ENCODE measurements around the gene DMWD. TPM values are rescaled to one million over a fixed set of nuclear protein-coding genes. Genes with fewer than 3 reads are reported as not detected.
A peak's percentile ranks its signal among the peaks of the same experiment; 100 is the strongest.

The DMWD gene
- polyA plus RNA-seq, 1 donor = 57.6 TPM

DNA sequence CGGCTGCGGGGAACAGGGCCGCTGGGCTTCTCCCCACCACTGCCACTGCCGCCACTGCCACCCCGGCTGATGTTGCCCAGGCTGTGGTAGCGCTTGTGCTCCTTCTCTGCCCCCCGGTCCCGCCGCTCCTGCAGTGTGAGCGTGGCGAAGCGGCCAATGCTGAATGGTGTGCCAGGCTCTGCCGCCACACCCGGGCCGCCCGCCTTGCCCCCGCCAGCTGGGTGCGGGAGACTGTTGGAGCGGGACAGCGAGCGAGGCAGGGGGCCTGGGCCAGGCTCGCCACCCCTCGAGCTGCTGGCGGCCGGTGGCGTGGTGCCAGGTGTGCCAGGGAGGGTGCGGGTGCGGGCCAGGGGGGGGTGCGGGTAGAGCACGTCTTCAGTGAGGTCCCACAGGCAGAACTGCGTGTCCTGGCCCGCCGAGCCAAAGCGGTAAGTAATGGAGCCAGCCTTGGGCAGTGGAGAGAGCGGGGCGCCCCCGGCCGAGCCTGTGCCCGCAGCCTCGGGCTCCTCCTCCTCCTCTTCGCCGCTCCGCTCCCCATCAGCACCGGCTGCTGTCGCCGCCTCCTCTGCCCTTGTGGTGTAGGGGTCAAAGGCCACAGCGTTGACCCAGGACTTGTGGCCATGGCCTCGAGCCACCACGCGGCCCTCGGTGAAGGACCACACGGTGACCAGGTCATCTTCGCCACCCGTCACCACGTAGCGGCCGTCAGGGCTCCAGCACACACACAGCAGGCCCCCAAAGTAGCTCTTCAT, 6.7 kb downstream of the DMWD start:
- no peak for DNase-seq

DNA sequence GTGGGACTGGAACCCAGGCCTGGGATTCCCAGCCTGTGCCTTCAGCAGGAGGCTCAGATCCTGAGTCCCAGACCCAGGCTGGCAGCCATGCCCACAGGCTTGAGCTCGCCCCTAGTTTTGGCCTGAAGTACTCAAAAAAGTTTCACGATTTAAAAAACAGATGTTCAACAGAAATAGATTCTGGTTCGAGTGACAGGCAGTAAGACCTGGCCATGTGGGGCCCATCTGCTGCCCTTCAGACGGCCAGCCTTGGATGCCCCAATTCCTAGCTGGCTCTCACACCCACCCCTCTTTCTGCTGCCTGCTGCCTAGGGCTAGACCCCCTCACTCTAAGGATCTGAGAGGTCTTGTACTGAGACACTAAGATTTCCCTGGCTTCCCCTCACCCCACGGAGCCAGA, 7.5 kb downstream of the DMWD start:
- DNase-seq = no peak

DNA sequence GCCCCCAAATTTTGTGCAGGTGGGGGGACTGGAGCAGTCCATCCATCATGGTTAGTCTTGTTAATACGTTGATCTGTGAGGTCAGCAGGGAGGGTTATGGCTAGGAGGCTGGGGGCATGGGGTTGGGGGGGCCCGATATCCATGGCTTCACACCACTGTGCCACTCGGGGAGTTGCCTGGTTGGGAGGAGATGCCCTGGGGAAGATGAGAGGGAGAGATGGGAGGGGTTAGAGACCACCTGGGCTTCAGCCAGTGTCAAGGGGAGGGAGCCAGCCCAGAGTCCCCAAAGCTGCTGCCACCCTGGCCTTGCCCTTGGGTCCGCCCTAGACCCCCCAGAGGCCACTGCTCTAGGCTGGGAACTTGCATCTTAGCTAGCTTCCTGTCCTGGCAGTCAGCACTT, 8.5 kb downstream of the DMWD start:
- DNase-seq = no peak

DNA sequence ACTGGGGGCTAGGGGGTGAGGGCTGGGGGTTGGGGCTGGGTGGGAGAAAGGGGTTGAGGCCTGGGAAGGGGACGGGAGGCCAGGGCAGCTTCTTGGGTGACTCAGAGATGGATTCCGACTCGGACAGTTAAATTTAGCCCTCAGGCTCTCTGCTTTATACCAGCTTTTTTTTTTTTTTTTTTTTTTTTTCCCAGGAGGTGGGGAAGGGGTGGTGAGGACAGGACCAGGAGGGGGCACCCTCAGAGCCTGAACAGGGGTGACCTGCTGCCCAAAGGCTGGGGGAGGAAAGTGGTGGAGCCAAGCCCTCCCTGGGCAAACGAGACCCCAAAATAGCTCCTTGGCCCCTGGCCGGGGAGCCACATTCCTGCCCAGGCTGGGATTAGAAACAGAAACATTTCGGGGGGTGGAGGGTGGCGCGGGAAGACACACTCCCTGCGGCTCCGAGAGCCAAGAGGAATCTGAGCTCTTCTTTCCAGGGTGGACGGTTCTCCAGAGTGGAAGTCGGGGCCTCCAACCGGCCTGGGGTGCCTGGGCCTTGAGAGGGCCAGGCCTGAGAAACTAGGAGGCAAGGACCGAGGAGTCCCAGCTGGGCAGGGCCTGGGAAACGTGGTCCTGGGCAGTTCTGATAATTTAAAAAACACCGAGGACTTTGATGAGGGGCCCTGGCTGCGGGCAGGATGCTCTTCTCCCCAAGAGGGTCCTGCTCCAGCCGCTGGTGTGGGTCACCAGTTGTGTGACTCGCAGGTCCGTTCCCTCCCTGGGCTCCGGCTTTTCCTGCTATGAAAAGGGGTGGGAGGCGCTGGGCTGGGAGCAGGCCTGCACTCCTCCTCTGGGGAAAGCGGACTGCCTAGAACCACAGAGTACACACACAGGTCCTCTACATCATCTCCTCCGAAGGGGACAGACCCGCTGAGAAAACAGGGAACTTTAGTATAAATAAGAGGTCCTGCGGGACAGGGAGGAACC, 9.5 kb downstream of the DMWD start:
- DNase-seq = no peak

DNA sequence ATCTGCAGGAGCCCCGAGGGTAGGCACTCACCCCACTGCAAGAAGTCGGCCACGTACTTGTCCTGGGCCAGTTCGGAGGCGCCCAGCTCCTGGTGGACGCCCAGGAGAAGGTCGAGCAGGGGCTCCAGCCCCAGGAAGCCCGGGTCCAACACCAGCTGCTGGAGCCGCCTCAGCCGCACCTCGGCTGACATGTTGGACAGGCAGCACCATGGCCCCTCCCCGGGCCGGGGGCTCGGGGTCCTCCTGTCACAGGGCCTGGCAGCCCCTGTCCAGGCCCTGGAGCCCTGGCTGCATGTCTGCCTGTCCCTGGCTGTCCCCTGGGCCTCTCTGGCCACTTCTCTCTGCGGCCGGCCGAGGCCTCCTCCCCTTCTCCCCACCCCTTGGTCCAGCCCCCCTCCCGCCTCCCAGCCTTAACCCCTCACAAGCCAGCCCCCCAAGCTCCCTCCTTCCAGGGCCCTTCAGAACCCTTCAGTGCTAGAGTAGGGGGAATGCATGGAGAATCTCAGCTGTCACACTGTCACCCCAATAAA, 10.4 kb downstream of the DMWD start, which contains the start of gene DMPK:
Gene DMPK (minus strand): TSS at position 329 of the 530 bp plus-strand sequence. CDS start 138 bp downstream, at position 191.
- no peak for DNase-seq

DNA sequence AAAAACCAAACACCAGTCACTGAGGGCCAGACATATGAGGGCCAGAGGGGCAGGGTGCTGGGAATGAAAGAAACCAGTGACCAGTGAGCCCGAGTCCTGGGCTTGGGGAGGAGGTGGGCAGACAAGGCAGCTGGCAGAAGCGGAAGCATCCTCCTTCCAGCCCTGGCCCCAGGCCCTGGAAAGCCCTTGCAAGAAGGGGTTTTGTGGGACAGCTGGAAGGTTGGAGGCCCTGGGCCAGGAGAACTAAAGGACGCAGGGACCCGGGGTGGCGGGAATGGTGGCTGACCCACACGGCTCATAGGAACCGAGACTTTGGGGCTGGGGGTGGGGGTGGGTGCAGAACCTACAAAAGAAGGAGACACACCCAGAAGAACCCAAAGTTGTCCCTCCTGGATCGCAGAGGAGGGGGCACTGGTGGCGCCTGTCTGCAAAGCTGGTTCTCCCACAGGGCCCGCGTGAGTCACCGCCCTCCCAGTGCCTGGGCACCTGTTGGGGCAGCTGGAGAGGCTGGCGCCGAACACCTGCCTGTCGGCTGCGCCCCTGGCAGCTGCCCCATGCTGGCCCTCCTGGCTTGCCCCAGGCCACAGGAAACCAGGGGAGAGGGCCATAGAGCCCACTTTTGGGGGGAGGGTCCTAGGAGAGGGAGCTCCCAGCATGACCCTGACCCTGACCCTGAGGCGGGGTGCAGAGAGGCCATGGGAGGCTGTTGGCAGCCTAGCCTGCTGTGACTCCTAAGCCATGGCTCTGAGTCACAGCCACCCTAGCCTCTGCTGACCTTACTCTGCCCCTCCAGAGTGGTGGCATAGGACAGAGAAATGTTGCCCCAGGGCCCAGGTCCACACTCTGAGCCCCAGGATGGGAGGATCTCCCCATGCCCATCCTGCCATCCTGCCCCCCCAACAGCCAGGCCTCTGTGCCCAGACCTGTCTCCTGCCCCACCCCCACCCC, 11.2 kb downstream of the DMWD start:
- DNase-seq = no peak

DNA sequence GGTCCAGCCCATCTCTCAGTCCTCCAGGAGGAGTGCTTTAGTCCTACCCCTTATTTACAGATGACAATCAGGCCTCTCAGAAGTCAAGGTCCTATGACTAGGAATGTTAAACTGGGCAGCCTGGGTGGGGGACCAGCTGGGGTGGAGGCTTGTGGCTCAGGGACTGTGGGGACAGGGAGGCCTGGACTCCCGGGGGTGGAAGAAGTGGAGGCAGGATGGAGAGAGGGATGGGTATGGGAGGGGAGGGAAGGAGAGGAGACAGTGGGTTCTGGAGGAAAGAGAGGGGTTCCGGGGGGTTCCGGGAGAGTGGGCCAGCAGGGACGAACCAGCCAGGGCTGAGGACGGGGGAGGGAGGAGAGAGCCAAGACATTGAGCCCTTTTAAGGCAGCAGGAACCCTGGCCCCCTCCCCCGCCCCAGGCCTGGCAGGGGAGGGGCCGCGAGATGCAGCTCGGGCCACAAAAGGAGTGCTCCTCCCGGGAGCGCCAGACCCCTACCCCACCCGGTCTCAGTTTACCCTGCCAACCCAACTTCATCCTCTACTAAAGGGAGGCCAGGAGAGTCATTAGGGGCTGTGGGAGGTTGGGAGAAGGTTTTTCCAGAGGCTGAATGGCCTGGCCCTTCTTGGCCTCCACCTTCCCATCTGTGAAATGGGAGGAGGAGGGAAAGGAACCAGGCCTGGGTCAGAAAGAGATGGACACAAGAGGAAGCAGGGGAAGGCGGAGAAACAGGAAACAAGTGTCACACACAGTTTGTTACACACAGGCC, 12.0 kb downstream of the DMWD start:
- no peak for DNase-seq

DNA sequence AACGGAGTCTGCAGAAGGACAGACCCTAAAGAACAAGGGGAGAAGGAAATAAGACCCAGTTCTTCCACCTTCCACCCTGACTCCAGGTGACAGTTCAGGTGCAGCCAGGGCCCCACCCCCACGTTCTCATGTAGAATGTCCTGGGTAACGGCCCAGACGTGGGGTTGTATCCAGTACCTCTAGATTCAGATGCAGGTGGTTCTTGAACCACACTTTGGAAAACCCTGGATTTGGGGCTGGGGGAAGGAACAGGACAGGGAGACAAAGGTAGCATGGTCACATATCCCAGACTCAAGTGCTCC, 12.5 kb downstream of the DMWD start:
- DNase-seq = no peak

DNA sequence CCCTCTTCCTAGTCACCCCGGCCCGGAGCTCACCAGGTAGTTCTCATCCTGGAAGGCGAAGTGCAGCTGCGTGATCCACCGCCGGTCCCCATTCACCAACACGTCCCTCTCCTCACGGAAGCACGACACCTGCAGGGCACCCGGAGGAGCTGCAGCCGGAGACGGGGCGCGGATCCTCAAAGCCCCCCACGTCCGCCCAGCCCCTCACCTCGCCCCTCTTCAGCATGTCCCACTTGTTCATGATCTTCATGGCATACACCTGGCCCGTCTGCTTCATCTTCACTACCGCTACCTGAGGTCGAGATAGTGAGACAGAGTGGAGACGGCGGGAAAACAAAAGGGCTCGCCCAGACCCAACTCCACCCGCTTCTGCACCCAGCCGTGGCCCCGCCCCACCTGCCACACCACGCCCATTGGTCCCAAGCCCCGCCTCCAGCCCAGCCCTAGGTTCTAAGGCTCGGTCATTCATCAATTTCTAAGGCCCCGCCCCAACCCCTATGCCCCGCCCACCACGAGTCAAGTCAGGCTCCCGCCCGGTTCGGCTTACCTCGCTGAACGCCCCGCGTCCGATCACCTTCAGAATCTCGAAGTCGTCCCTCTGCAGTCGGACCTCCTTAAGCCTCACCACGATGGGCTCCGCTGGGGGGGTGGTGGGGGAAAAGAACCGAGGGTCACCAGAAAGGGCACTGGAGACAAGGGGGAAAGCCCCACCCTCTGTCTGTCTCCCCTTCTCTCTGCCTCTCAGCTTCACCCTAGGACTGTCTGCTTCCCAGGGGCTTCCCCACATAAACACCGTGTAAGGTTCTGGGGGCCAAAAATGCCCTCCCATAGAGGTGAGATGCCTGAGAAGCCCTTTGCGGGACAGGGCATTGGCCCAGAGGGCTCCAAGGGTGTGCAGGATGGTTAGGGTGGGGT, 13.2 kb downstream of the DMWD start:
- DNase-seq = no peak

DNA sequence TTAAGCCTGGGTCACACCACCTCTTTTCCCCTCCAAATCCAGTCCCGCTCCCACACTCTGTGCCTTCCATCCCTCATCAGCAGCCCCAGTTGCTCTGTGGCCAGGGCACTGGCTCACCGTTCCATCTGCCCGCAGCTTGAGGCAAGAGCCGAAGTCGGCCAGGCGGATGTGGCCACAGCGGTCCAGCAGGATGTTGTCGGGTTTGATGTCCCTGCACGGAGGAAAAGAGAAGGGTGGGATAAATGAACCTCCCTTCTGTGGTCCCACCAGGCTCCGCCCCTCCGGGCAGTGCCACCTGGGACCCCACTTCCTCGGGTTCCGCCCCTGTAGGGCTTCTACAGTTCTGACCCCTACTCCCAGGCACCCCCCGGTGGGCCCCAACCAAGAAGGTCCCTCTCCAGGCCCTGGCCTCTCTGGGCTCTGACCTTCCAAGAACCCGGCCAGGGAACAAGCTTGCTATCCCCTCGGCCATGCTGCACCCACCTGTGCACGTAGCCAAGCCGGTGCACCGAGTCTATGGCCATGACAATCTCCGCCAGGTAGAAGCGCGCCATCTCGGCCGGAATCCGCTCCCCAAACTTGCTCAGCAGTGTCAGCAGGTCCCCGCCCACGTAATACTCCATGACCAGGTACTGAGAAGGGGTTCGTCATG, 14.5 kb downstream of the DMWD start:
- no peak for DNase-seq

DNA sequence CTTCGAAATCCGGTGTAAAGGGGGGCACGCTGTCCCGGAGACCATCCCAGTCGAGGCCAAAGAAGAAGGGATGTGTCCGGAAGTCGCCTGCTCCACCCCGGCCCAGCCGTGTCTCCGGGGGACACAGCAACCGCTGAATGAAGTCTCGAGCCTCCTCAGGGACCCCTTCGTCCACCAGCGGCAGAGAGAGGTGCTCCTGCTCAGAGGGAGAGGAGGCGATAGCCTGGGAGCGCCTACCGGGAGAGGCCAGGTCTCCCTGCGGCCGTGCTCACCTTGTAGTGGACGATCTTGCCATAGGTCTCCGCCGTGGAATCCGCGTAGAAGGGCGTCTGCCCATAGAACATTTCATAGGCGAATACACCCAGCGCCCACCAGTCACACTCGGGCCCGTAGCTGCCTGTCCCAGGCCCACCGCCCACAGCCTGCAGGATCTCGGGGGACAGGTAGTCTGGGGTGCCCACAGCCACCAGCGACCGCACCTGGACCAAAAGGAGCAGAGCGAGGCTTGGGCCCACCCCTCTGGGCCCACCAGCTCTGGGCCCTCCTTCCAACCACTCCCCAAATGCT, 15.2 kb downstream of the DMWD start:
- no peak for DNase-seq

DNA sequence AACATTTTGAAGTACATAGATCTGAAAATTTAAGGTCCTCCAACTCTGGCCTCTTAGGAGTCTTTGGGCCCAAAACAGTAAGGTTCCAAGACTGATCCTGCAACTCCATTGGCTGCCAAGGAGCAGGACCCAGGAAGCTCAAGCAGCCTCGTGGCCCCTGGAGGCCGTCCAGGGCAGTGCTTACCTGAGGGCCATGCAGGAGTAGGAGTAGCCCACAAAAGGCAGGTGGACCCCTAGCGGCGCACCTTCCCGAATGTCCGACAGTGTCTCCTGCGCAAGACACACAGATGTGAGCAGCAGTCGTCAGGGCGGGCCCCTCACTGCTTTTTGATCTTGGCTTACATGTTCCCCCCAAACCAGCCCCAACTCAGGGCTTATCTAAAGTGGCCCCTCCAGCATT, 17.9 kb downstream of the DMWD start:
- DNase-seq = no peak

DNA sequence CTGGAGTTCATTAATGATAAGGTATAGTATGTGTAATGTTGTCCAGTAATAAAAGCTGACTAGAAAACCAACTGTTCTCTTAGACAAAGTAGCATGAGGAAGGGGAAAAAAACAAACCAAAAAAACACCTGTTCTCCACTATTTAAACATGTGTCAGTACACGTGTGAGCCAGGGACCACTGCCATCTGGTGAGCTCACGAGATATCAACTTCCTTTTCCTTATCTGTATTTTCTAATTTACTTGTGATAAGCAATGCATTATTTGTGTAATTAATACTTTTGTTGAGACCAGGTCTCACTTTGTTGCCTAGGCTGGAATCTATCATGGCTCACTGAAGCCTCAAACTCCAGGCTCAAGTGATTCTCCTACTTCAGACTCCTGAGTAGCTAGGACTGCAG, 19.3 kb downstream of the DMWD start:
- DNase-seq = no peak

DNA sequence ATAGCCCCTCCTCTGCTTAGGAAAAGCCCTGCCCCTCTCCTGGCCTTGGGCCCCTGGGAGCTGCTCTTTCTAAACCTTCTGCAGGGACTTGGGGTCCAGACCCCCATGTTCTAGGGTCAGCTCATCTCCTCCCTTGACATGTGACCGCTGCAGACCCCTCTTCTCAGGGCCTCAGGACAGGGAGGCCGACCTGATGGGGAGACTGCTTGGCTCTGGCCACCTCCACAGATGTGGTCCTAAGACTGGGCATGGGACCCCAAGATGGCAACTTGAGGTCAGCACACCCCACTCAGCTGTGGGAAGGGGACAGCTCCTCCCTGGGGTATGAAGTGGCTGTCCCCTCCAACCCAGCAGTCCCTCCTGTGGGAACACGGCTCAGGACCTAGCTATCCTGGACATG, 19.7 kb downstream of the DMWD start:
- no peak for DNase-seq

DNA sequence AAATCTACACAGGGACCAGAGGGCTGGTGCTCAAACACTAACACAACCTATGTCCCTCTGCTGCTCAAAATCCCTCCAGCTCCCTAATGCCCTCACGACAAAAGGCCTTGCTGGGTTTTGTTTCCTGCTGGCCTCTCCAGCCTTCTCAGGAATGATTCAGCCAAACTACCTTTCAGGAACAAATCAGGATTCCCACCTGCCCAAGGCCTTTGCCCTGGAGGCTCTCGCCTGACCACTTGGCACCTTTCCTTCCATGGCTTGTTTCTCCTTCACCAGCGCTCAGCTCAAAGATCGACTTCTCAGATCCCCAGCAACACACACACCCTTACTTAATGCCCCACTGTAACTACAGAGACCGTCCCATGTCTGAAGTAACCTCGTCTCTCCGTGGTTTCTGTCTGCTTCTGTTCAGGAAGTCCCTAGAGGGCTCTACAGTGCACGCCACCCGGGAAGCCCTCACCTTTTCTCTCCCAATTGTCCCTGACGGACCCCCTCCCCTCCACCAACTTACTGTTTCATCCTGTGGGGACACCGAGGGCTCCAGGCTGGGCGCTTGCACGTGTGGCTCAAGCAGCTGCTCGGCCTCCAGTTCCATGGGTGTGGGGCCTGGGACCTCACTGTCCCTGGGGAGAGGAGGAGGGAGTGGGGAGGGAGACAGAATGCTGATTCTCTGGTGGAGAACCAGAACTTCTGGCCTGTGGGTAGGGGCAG, 20.4 kb downstream of the DMWD start:
- no peak for DNase-seq

DNA sequence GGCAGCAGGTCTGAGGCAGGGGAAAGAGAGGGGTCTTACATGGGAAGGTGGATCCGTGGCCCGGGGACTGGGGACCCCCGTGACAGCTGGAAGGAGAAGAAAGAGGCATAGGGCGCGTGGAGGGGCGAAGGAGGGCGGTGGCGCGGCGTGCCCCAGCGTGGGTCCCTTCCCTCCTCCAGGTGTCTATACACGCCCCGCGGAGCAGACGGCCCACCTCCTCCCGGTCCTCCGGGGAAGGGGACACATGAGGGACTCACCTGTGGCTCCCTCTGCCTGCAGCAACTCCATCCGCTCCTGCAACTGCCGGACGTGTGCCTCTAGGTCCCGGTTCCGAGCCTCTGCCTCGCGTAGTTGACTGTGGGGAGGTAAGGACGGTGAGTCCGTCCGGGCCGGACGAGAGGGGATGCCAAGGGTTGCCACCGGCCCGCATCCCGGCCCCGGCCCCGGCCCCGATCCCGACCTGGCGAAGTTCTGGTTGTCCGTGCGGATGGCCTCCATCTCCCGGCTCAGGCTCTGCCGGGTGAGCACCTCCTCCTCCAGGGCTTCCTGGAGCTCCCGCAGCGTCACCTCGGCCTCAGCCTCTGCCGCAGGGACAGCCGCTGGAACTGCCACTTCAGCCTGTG, 21.2 kb downstream of the DMWD start:
- no peak for DNase-seq

DNA sequence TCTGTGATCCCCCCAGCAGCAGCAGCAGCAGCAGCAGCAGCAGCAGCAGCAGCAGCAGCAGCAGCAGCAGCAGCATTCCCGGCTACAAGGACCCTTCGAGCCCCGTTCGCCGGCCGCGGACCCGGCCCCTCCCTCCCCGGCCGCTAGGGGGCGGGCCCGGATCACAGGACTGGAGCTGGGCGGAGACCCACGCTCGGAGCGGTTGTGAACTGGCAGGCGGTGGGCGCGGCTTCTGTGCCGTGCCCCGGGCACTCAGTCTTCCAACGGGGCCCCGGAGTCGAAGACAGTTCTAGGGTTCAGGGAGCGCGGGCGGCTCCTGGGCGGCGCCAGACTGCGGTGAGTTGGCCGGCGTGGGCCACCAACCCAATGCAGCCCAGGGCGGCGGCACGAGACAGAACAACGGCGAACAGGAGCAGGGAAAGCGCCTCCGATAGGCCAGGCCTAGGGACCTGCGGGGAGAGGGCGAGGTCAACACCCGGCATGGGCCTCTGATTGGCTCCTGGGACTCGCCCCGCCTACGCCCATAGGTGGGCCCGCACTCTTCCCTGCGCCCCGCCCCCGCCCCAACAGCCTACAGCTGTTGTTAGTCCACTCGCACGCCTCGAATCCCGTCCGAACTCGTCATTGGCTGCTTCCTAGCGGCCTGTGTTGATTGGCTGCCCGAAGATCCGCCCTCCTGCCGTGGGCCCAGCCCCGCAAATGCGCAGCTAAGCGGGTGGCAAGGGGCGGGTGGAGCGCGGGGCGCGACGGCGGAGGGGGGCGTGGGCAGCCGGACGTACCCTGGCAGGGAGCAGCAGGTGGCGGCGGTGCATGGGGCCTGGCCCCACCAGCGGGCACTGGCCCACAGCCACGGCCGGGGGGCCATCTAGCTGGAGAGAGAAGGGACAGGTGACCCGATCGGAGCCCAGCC, 22.2 kb downstream of the DMWD start:
- peak; percentile 95 for DNase-seq
